Immature natural killer cell (primary cell): ENCODE measurements around the gene PPT2. TPM values are rescaled to one million over a fixed set of nuclear protein-coding genes. Genes with fewer than 3 reads are reported as not detected.
"Not testable (repeated sequence)": the region's sequence is repeated elsewhere in the genome, so short reads cannot be mapped to it uniquely, and the experiment has no call there.

Experiments
- DNase-seq, 3 donors: peaks; one replicate each; pipeline ENCODE4 v3.0.0; 2022; ENCODE audit warnings: mixed read lengths in 1 of 3
- H3K27ac Mint-ChIP-seq, 6 donors: one replicate each; pipeline ENCODE4 v1.8.0; 2020; ENCODE audit warnings: mixed read lengths in 6 of 6, mild to moderate bottlenecking in 5 of 6, inconsistent platforms in 4 of 6, moderate library complexity in 3 of 6
- H3K27me3 Mint-ChIP-seq, 3 donors: one replicate each; pipeline ENCODE4 v1.8.0; 2020 to 2021; ENCODE audit warnings: low read depth in 3 of 3, mild to moderate bottlenecking in 3 of 3, mixed read lengths in 3 of 3, moderate library complexity in 3 of 3, inconsistent platforms in 1 of 3
- H3K36me3 Mint-ChIP-seq, 3 donors: one replicate each; pipeline ENCODE4 v1.8.0; 2020; ENCODE audit warnings: mixed read lengths in 3 of 3, inconsistent platforms in 2 of 3, mild to moderate bottlenecking in 2 of 3
- H3K4me1 Mint-ChIP-seq, 2 donors: one replicate each; pipeline ENCODE4 v1.8.0; 2020; ENCODE audit warnings: inconsistent platforms in 2 of 2, mild to moderate bottlenecking in 2 of 2, mixed read lengths in 2 of 2, moderate library complexity in 1 of 2
- H3K4me3 Mint-ChIP-seq, 5 donors: one replicate each; pipeline ENCODE4 v1.8.0; 2020; ENCODE audit warnings: mild to moderate bottlenecking in 5 of 5, mixed read lengths in 5 of 5, inconsistent platforms in 3 of 5, moderate library complexity in 3 of 5
- H3K9me3 Mint-ChIP-seq, 6 donors: one replicate each; pipeline ENCODE4 v1.8.0; 2020; ENCODE audit warnings: mild to moderate bottlenecking in 6 of 6, mixed read lengths in 6 of 6, inconsistent platforms in 4 of 6, moderate library complexity in 3 of 6
- polyA plus RNA-seq, 3 donors: library from polyadenylated mRNA; unstranded; fragments of 300-500 nt; fragmentation: Illumina TruSeq; gene quantifications; one replicate each; pipeline ENCODE4 v1.2.3, GENCODE V29; 2021

Gene PPT2
- polyA plus RNA-seq, 3 donors from 2014 or later: 13.1 to 17.0 (median 16.0) TPM

GRCh38 chr6:32178547-32179440, 24.9 kb downstream of the PPT2 start:
- peaks cover 63 to 65% of the 10 kb centered on the region in 2 donors for H3K4me1 Mint-ChIP-seq
- no peak for DNase-seq
- peaks cover 4 to 10% (median 6%) of the 10 kb centered on the region in 3 donors for H3K36me3 Mint-ChIP-seq
- no peaks in the 10 kb centered on the region for H3K9me3 Mint-ChIP-seq
- H3K27ac Mint-ChIP-seq: peak overlapping the region; percentile 94 to 100 (median 98)
- peak overlapping the region; percentile 85 to 99 (median 91) for H3K4me3 Mint-ChIP-seq
- H3K27me3 Mint-ChIP-seq: peaks cover 8 to 11% (median 9%) of the 10 kb centered on the region in 3 donors

GRCh38 chr6:32179766-32180405, 25.9 kb downstream of the PPT2 start:
- Mint-ChIP-seq H3K27ac (peak overlapping the region in 5 of 6 donors; percentile 69 to 100 (median 99)), H3K4me3 (peak overlapping the region in 4 of 5 donors; percentile 44 to 91 (median 65)), H3K36me3 (peaks cover 4 to 10% (median 6%) of the 10 kb centered on the region in 3 donors), H3K9me3 (no peaks in the 10 kb centered on the region), H3K4me1 (peaks cover 52 to 55% of the 10 kb centered on the region in 2 donors), H3K27me3 (peaks cover 8 to 11% (median 9%) of the 10 kb centered on the region in 3 donors)
- no peak for DNase-seq

GRCh38 chr6:32181148-32181702, 27.3 kb downstream of the PPT2 start:
- Mint-ChIP-seq H3K27me3 (peaks cover 8 to 11% (median 9%) of the 10 kb centered on the region in 3 donors), H3K4me3 (no peak overlapping the region), H3K4me1 (peaks cover 45 to 48% of the 10 kb centered on the region in 2 donors), H3K36me3 (peaks cover 4 to 14% (median 11%) of the 10 kb centered on the region in 3 donors), H3K27ac (peak overlapping the region in 5 of 6 donors; percentile 28 to 100 (median 51)), H3K9me3 (no peaks in the 10 kb centered on the region)
- DNase-seq: no peak

- Mint-ChIP-seq H3K4me3 (no peak overlapping the region), H3K9me3 (no peaks in the 10 kb centered on the region), H3K27ac (peak overlapping the region in 1 of 6 donors; percentile 75), H3K36me3 (peaks cover 9 to 22% (median 17%) of the 10 kb centered on the region in 3 donors), H3K4me1 (peaks cover 44 to 48% of the 10 kb centered on the region in 2 donors), H3K27me3 (peaks cover 7 to 15% (median 8%) of the 10 kb centered on the region in 3 donors)
- DNase-seq: no peak
Observed at GRCh38 chr6:32181915-32182529, 28.1 kb downstream of the PPT2 start.

DNA sequence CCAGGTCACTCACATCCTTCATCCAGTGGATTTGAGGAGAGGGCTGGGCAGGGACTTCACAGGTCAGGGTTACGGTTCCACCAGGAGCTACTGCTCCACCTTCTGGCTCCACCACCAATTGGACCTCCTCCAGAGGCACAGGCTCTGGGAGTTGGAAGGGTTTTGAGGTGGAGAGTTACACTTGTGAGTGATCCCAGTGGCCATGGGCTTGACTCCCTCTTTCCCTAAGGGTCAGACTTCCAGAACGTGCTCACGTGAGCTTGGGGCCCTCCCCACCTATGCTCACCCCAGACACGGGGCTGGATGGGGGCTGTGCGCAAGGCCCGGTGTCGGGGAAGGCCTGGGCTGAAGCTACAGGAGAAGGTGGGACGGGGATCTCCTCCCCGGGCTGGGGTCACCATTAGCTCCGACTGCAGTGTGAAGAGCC, 28.6 kb downstream of the PPT2 start:
- H3K27me3 Mint-ChIP-seq: peaks cover 5 to 13% (median 8%) of the 10 kb centered on the region in 3 donors
- no peak overlapping the region for H3K4me3 Mint-ChIP-seq
- DNase-seq: no peak
- peaks cover 44 to 48% of the 10 kb centered on the region in 2 donors for H3K4me1 Mint-ChIP-seq
- H3K9me3 Mint-ChIP-seq: no peaks in the 10 kb centered on the region
- H3K36me3 Mint-ChIP-seq: peaks cover 9 to 28% (median 17%) of the 10 kb centered on the region in 3 donors
- H3K27ac Mint-ChIP-seq: peak overlapping the region in 1 of 6 donors; percentile 24

DNA sequence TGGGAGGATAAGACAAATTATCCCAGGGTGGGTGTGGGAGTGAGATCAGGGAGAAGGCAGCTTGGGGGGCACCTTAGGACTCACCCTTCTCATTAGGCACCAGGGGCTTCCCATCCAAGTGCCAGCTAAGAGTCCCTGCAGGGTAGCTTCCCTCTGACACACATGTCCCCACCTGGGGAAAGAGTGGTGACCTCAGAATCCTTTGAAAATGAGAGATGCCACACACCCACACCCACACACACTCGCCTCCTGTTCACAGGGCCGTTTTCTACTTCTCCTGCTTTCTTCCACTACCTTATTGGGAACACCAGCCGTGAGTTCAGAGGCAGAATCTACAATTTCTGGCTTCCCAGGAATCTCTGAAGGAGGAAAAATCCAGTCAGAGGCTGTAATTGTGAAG, 29.1 kb downstream of the PPT2 start:
- no peak for DNase-seq
- H3K4me1 Mint-ChIP-seq: peaks cover 44 to 45% of the 10 kb centered on the region in 2 donors
- H3K27ac Mint-ChIP-seq: peak overlapping the region in 2 of 6 donors; percentile 24 to 35
- peaks cover 2 to 8% (median 3%) of the 10 kb centered on the region in 3 donors for H3K27me3 Mint-ChIP-seq
- H3K9me3 Mint-ChIP-seq: no peaks in the 10 kb centered on the region
- H3K36me3 Mint-ChIP-seq: peaks cover 9 to 30% (median 17%) of the 10 kb centered on the region in 3 donors
- H3K4me3 Mint-ChIP-seq: no peak overlapping the region

- Mint-ChIP-seq H3K4me1 (peaks cover 45% of the 10 kb centered on the region in 2 donors), H3K9me3 (no peaks in the 10 kb centered on the region), H3K36me3 (peaks cover 9 to 30% (median 17%) of the 10 kb centered on the region in 3 donors), H3K27ac (peak overlapping the region in 1 of 6 donors; percentile 35), H3K4me3 (no peak overlapping the region), H3K27me3 (peaks cover 0 to 5% (median 0%) of the 10 kb centered on the region in 3 donors)
- DNase-seq: no peak
Observed at GRCh38 chr6:32183483-32184083, 29.6 kb downstream of the PPT2 start.

DNA sequence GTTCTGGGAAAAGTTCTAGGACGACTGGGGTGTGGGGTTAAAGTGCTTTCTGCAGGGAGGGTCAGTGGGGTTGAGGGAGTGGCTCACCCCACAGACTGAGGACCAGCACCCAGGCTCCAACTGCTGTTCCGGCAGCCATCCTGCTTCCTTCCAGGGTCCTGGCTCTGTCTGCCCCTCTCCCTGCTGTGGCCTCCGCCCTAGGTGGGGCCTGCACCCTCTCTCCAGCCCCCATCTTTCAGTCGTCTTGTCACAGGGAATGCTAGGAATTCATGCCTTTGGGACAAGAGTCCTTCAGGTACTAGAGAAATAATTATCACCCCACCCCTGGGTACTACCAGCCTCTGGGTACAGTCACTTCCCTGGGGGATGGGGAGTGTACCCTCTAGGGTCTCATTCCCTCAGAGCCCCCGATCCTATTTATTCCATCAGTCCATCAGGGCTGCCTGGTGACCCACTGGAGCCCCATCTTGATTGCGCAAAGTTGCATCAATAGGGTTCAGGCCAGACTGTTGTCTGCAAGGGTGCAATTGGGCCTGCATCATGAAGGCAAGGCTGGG, 30.2 kb downstream of the PPT2 start, which contains the start of gene AGER:
Gene AGER, minus strand, starts transcription at position 170 of the 557 bp plus-strand sequence. Its CDS starts 31 bp downstream, at position 139.
- DNase-seq: no peak
- peaks cover 45% of the 10 kb centered on the region in 2 donors for H3K4me1 Mint-ChIP-seq
- peaks cover 9 to 34% (median 17%) of the 10 kb centered on the region in 3 donors for H3K36me3 Mint-ChIP-seq
- H3K9me3 Mint-ChIP-seq: no peaks in the 10 kb centered on the region
- H3K27me3 Mint-ChIP-seq: peaks cover 0 to 6% (median 4%) of the 10 kb centered on the region in 3 donors
- peak within 1 kb of the TSS in 3 of 6 donors; percentile 31 to 35 (median 34) for H3K27ac Mint-ChIP-seq
- no peak within 1 kb of the TSS for H3K4me3 Mint-ChIP-seq

DNA sequence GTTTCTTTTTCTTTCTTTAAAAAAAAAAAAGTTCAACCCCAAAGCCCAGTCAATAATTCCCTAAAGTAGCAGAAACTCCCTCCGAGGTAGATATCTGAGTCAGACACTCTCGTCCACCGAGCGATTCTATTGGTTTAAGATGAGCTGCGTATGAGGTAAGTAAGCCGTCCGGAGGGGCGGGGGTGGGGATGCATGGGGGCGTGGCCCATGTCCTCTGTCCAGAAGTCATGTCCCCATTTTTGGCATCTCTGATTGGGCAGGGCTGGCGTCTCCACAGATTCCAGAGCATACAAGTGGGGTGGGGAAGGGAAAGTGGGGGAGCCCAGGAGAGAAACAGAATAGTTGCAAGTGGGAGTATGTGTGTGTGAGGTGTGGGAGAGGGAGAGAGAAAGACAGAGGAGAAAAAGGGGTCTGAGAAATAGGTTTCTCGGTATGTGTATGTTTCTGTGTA, 31.8 kb downstream of the PPT2 start:
- Mint-ChIP-seq H3K27me3 (peaks cover 4 to 12% (median 11%) of the 10 kb centered on the region in 3 donors), H3K27ac (peak overlapping the region in 4 of 6 donors; percentile 79 to 85 (median 85)), H3K36me3 (peaks cover 7 to 27% (median 11%) of the 10 kb centered on the region in 3 donors), H3K4me1 (peaks cover 39 to 42% of the 10 kb centered on the region in 2 donors)
- not testable (repeated sequence) for H3K4me3 Mint-ChIP-seq, H3K9me3 Mint-ChIP-seq
- DNase-seq: peak in 1 of 3 donors; percentile 14

DNA sequence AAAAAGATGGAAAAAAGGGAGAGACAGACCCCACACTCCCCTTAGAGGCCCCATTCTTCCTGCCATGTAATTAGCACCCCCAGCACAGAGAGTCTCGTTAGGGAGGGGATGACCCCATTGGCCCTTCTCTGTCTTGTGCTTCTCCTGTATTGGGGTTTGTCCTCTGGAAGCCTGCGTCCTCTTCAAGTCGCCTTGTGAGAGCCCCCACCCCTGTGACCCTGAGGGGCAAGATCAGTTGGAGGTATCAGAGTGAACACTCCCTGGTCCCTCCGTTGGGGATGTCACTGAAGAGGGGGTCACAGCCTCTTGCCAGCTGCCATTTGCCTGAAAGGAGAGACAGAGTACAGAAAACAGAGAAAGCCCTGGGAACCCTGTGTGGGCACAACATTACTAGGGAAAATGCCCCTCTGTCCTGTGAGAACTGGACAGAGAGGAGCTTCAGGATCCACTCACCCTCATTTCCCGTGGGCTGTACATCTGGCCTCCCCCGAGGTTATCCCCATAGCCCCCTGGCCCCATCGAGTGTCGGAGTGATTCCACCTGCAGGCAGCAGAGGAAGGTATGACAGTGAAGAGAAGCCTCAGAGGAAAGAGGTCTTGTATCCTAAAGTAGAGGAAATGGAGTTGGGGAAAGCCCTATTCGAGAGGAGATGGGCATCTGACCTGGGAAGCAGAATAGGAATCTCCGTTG, 32.4 kb downstream of the PPT2 start:
- not testable (repeated sequence) for DNase-seq, H3K9me3 Mint-ChIP-seq
- peaks cover 5 to 24% (median 11%) of the 10 kb centered on the region in 3 donors for H3K36me3 Mint-ChIP-seq
- H3K27ac Mint-ChIP-seq: peak overlapping the region; percentile 64 to 85 (median 82)
- H3K27me3 Mint-ChIP-seq: peaks cover 6 to 14% (median 12%) of the 10 kb centered on the region in 3 donors
- H3K4me3 Mint-ChIP-seq: peak overlapping the region in 4 of 5 donors; percentile 19 to 55 (median 38)
- H3K4me1 Mint-ChIP-seq: peaks cover 43 to 45% of the 10 kb centered on the region in 2 donors

- H3K27ac Mint-ChIP-seq: peak overlapping the region; percentile 64 to 85 (median 80)
- H3K4me3 Mint-ChIP-seq: peak overlapping the region; percentile 38 to 58 (median 49)
- DNase-seq: no peak
- H3K4me1 Mint-ChIP-seq: peaks cover 48 to 52% of the 10 kb centered on the region in 2 donors
- peaks cover 6 to 17% (median 16%) of the 10 kb centered on the region in 3 donors for H3K27me3 Mint-ChIP-seq
- H3K36me3 Mint-ChIP-seq: peaks cover 5 to 24% (median 11%) of the 10 kb centered on the region in 3 donors
- no peaks in the 10 kb centered on the region for H3K9me3 Mint-ChIP-seq
Observed at GRCh38 chr6:32187009-32187709, 33.2 kb downstream of the PPT2 start.
